Hippocampal formation (tissue), 2 donors: Measurements from ENCODE around the gene TDP1.
"Not testable (repeated sequence)": the region's sequence is repeated elsewhere in the genome, so short reads cannot be mapped to it uniquely, and the experiment has no call there.

Experiments used
- DNase-seq, 2 donors: peaks; one replicate each; lab custom pipeline; 2025; lab: John Stamatoyannopoulos, UW

The TDP1 gene

GRCh38 chr14:90049390-90049789 lies 93.7 kb downstream of the TDP1 start:
- DNase-seq: no peak

- DNase-seq: no peak
Measured at GRCh38 chr14:90050271-90050670, 94.5 kb downstream of the TDP1 start.

- DNase-seq: no peak
Measured at GRCh38 chr14:90053044-90053443, 97.3 kb downstream of the TDP1 start.

GRCh38 chr14:90054803-90055202 lies 99.1 kb downstream of the TDP1 start:
- no peak for DNase-seq

GRCh38 chr14:90056826-90057225 lies 101.1 kb downstream of the TDP1 start:
- DNase-seq: no peak

GRCh38 chr14:90058876-90059458 lies 103.2 kb downstream of the TDP1 start:
- no peak for DNase-seq

GRCh38 chr14:90060312-90060964 lies 104.7 kb downstream of the TDP1 start:
- DNase-seq: peak; percentile 32 to 73

GRCh38 chr14:90060965-90061684 lies 105.4 kb downstream of the TDP1 start:
- DNase-seq: no peak

GRCh38 chr14:90061685-90062126 lies 106.0 kb downstream of the TDP1 start, which contains the start of gene KCNK13:
Gene KCNK13 (plus strand): TSS chr14:90061994. CDS start chr14:90062206, 212 bp downstream.
- peak in 1 of 2 donors; percentile 14 for DNase-seq

- DNase-seq: no peak
Measured at GRCh38 chr14:90062127-90062794, 106.5 kb downstream of the TDP1 start.

- DNase-seq: no peak
Measured at GRCh38 chr14:90062822-90063539, 107.3 kb downstream of the TDP1 start.

GRCh38 chr14:90072350-90072749 lies 116.6 kb downstream of the TDP1 start:
- DNase-seq: no peak

- no peak for DNase-seq
Measured at GRCh38 chr14:90079576-90079975, 123.8 kb downstream of the TDP1 start.

- DNase-seq: peak; percentile 28 to 65
Measured at GRCh38 chr14:90087433-90087832, 131.7 kb downstream of the TDP1 start.

- no peak for DNase-seq
Measured at GRCh38 chr14:90088176-90088575, 132.4 kb downstream of the TDP1 start.

- not testable (repeated sequence) for DNase-seq
Measured at GRCh38 chr14:90089486-90089885, 133.8 kb downstream of the TDP1 start.

- no peak for DNase-seq
Measured at GRCh38 chr14:90091393-90091792, 135.7 kb downstream of the TDP1 start.

GRCh38 chr14:90093942-90094595 lies 138.3 kb downstream of the TDP1 start:
- DNase-seq: no peak
